ENCODE data around the gene KIAA0513.
"Not testable (repeated sequence)": the region's sequence is repeated elsewhere in the genome, so short reads cannot be mapped to it uniquely, and the experiment has no call there.

KIAA0513 gene

DNA sequence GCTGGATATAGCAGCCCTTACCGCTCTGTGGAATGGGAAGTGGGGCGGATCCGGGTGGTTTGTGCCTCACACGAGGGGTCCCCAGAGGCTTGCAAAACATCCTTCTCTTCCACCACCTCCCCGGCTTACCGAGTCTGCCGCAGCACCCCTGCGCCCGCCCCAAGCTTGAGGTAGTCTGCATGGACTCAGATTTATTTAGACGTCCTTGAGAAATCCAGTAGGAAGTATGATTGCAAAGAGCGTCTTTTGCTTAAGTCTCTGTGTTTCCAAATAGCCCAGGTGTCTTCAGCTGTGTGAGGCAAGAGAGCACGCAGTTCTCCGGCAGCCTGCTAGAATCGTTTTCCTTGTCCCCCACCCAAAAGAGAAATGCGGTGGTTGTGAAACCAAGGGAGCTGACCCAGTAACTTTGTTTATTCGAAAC, 2.4 kb downstream of the KIAA0513 start:
- DNase-seq (ENCODE audit: low read depth): no peak

- no peak for DNase-seq (ENCODE audit: low read depth)
These were observed 3.9 kb downstream of the KIAA0513 start for GRCh38 chr16:85031451-85031850.

DNA sequence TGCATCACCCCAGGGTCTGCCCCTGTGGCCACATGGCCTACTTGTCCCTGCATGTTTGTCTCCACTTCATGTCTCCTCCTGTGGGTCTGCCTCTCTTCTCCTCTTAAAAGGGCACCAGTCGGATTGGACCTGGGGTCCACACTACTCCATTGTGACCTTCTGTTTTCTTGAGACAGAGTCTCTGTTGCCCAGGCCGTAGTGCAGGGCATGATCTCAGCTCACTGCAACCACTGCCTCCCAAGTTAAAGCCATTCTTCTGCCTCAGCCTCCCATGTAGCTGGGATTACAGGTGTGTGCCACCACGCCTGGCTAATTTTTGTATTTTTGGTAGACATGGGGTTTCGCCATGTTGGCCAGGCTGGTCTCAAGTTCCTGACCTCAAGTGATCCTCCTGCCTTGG, 4.6 kb downstream of the KIAA0513 start:
- not testable (repeated sequence) for DNase-seq (ENCODE audit: low read depth)

- DNase-seq (ENCODE audit: low read depth): no peak
These were observed 5.6 kb downstream of the KIAA0513 start for GRCh38 chr16:85033171-85033570.

DNA sequence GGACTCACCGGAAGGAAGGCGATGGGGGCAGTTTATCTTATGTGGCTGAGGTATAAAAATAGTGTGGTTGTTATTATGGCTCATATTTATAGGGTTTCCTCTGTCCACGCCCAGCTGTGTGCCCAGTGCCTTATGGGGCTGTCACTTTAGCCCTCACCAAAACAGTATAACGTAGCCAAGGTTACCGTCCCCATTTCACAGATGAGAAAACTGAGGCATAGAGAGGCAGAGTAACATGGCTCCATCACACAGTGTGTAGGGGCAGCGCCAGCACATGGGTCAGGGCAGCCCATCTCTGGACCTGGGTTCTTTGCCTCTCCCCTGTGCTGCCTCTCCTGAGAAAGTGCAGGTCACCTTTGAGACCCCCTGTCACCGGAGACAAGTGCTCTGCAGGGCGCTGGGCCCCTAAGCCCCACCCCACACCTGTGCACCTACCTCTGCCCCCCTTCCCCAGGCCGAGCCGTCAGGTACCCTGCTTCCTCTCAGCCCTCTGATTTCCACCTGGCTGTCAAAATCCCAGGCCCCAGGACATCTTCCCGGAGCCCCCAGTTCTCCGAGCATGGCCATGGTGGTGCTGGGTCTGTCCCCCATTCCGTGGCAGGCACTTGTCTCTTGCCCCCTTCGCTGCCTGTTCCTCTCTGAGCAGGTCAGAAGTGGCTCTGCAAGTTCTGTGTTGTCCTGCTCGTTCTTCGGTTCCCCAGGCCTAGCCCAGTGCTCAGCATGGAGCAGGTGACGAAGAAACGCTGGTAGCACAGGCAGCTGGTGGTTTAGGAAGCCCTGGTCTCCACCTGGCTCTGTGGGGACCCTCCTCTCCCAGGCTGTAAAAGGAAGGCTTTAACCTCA, 7.2 kb downstream of the KIAA0513 start:
- DNase-seq (ENCODE audit: low read depth): no peak

- no peak for DNase-seq (ENCODE audit: low read depth)
These were observed 8.8 kb downstream of the KIAA0513 start for GRCh38 chr16:85036236-85037049.

- DNase-seq (ENCODE audit: low read depth): no peak
These were observed 9.4 kb downstream of the KIAA0513 start for GRCh38 chr16:85037050-85037410.

GRCh38 chr16:85037721-85038120, 10.1 kb downstream of the KIAA0513 start:
- no peak for DNase-seq (ENCODE audit: low read depth)

- DNase-seq (ENCODE audit: low read depth): no peak
These were observed 13.1 kb downstream of the KIAA0513 start for GRCh38 chr16:85040685-85041084.

DNA sequence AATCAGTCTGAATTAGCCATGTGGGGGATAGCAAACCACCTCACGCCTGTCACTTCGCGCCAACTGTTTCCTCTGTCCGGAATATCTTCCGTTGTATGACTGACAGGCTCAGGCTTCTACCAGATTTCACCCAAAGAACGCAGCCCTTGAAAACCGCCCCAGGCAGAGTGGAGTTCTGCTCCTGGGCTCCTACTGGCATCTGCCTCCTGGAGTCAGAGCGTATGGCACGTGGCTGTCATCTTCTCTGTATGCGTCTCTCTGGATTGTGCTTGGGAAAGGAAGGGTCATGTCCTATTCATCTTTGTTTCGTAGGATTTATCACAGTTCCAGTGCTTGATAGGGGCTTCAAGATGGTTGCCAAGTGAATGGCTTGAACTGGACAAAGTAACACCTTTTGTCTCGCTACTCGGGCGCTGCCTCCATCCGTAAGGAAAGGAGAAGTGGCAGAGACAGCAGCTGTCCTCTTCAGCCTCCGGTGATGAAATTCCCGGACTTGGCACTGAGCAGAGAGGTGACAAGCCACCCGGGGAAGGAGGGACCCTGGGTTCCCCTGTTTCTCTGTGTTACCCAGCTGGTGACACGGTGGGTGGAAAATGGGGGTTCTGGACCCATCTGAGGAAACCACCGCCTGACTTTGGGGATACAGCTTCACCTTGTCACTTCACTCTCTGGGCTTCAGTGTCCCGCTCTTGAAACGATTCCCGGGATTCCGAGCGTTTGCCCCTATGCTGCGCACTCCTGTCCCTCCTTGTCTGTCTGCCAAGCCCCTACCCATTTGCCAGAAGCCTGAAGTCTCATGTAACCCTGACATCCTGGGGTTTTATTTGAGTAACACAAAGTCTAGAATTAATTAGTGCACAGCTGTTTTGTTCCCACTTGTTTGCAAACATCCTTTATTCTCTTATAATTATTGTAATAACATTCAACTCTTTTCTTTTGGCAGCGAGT, 13.9 kb downstream of the KIAA0513 start:
- DNase-seq (ENCODE audit: low read depth): no peak

- DNase-seq (ENCODE audit: low read depth): no peak
These were observed 14.6 kb downstream of the KIAA0513 start for GRCh38 chr16:85042167-85042526.

- DNase-seq (ENCODE audit: low read depth): no peak
These were observed 15.0 kb downstream of the KIAA0513 start for GRCh38 chr16:85042606-85043005.

DNA sequence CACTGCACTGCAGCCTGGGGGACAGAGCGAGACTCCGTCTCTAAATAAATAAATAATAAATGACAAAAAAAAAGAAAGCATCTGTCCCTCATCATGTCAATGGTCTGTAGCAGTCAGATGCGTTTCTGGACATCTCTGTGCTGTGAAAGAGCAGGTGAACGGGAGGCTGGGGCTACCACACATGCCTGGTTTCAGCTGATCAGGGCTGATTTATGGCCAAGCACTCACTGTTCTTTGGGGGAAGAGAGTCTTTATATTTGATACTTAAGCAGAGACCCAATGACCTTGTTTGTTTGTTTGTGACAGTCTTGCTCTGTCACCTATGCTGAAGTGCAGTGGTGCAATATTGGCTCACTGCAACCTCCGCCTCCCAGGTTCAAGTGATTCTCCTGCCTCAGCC, 17.5 kb downstream of the KIAA0513 start:
- no peak for DNase-seq (ENCODE audit: low read depth)

DNA sequence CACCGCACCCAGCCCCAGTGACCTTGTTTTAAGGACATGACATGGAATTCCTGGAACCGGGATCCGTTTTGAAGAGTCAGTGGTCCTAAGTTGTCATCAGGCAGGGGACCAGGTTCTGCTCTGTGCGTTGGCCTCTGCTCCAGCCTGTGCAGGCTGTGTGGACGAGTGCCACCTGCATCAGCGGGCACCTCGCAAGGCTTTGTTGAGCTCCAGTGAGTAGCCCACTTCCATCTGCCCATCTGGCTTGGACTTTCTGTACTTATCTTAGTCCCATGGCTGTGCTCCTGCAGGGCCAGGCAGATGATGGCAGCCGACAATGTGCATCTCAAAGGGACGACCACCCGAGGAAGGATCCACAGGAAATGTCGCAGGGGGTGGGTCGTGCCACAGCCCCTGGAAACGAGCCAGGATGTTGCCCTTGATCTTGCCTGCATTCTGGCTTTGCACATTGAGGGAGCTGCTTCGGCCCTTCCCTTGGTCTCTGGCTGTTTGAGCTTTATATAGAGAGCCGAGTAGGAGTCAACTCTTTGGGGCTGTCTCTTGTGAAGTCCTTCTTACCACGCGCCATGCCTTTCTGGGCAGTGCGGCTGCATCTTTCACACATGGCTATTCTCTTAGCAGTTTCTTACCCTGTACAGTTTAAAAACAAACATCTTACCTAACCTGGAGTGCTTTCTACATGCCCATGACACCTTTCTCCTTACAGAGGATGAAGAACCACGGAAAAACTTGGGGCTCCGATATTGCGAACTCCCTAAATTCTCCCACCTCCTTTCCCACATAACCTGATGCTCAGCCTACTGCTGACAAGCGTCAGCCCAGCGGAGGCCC, 18.3 kb downstream of the KIAA0513 start:
- no peak for DNase-seq (ENCODE audit: low read depth)

GRCh38 chr16:85046472-85046916, 18.9 kb downstream of the KIAA0513 start:
- no peak for DNase-seq (ENCODE audit: low read depth)

DNA sequence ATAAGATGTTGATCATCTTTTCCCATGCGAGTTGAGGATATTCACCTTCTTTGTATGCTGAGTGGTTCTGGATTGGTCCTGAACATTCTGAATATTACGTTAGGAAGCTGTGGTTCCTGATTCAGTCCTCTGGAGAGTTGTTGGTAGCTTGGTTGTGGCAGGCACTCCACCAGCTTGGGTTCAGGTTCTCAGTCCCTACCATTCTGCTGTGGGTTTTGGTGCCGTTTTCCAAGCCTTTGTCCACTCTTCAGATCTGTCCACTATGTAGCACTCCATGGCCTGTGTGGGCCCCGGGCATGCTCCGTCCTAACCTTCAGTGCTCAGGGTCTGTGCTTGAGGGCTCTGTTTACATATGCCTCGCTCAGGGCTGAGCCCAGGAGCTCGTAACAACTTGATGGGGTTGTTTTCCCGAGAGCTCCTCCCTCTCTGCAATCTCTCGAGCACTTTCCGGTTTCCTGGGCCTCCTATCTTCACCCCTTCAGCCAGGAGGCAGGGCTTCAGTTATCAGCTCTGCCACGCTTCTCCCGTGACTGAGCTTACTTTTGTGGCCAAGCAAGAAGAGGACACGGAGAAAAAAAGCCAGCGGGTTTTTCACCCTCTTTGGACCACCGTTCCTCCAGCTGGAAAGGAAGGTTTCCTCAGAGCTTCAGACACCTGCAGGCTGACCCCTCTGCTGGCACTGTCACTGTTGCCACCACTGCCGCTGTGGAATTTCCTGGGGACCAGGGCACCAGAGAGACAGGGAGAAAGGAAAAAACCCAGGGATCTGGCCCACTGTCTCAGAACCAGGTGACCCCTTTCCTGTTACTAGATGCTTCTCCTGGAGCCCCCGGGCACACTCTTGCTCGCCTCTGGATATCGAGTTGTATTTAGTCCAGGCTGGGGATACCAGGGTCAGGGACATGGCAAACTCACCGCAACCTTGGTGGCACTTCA, 19.6 kb downstream of the KIAA0513 start:
- no peak for DNase-seq (ENCODE audit: low read depth)

DNA sequence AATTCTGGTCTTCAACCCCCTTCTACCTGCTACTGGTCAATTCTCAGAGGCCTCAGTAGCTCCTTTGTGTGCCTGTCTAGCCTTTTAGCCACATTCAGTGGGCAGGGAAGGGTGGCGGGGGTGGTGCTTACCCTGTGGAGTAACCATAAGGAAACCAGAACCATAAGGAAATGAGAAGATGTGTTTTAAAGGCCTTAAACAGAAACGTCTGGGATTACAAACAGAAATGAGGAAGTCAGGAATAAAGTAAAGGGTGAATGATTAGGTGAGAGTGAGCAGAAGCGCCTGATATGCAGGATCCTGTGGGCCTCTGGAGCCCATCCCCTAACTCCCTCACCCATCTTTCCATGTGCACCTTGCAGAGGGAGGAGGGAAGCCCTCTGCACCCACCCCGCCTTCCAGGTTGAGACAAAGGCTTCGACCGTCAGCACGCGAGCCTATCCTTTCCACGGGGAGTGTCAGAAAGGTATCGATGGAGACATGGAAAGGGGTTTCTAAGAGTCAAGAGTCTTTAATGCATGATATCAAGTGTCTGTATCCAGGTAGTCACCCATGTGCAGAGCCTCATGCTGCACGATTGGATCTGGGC, 20.4 kb downstream of the KIAA0513 start:
- no peak for DNase-seq (ENCODE audit: low read depth)

DNA sequence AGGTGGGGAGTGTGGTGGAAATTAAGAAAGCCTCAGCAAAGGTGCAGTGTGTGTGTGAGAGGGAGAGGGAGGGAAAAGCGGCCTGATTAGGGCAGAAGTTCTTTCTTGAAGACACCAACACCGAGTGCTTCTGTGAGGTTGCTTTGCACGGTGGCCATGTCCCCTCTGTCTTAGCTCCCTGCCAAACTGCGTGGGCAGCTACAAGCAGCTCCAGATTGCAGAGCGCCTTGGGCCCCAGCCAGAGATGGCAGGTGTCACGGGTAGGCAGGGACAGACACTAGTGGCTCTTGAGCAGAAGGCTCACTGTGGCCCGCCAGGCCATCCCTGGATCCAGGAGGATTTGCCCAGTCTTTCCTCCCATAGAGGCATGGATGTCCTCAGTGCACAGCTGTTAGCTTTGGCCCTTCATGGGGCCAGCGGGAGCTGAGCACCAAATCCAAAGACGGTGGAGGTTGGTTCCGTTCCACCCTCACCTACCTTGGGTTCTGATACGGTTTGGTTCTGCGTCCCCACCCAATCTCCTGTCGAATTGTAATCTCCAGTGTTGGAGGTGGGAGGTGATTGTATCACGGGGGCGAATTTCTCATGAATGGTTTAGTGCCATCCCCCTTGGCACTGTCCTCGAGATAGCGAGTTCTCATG, 21.4 kb downstream of the KIAA0513 start:
- DNase-seq (ENCODE audit: low read depth): no peak

GRCh38 chr16:85049706-85050305, 22.2 kb downstream of the KIAA0513 start:
- no peak for DNase-seq (ENCODE audit: low read depth)
